HepG2 (cell line): Measurements from ENCODE around the gene GPRASP3. TPM values are rescaled to one million over a fixed set of nuclear protein-coding genes. Genes with fewer than 3 reads are reported as not detected.

ENCODE experiments used
- ELF1 ChIP-seq: sonication (generic); formaldehyde crosslinking; IDR thresholded peaks from 2 replicates; pipeline ENCODE4 v1.4.0; 2020; ENCODE audit warnings: missing genetic modification reagents
- MTF2 ChIP-seq: sonication (generic); formaldehyde crosslinking; IDR thresholded peaks from 2 replicates; pipeline ENCODE4 v1.5.0; 2020; ENCODE audit warnings: missing genetic modification reagents, borderline replicate concordance
- RCOR2 ChIP-seq: IDR thresholded peaks from 2 replicates; pipeline ENCODE4 v1.6.1; 2016; ENCODE audit warnings: missing biosample characterization, missing genetic modification reagents
- RFX1 ChIP-seq: fragments of 450-650 bp; IDR thresholded peaks from 2 replicates; pipeline ENCODE4 v1.6.1; 2017
- SMAD3 ChIP-seq: sonication (generic); formaldehyde crosslinking; IDR thresholded peaks from 2 replicates; pipeline ENCODE4 v1.4.0; 2020; ENCODE audit warnings: missing genetic modification reagents
- SMARCC2 ChIP-seq: fragments of 450-650 bp; IDR thresholded peaks from 2 replicates; pipeline ENCODE4 v1.6.1; 2017; ENCODE audit warnings: antibody characterized with exemption, mild to moderate bottlenecking
- TGIF2 ChIP-seq: IDR thresholded peaks from 2 replicates; pipeline ENCODE4 v1.6.1; 2016; ENCODE audit warnings: control low read depth, missing compliant biosample characterization
- ZNF3 ChIP-seq: IDR thresholded peaks from 2 replicates; pipeline ENCODE4 v1.7.0; 2017; ENCODE audit warnings: inconsistent platforms
- ZNF460 ChIP-seq: sonication (generic); formaldehyde crosslinking; IDR thresholded peaks from 2 replicates; pipeline ENCODE4 v1.5.1; 2020; ENCODE audit warnings: missing genetic modification reagents, mild to moderate bottlenecking, borderline replicate concordance
- polyA plus RNA-seq, 8 experiments: library from polyadenylated mRNA; depleted of rRNA in 3 of 8; stranded (reverse) in 7 of 8; unstranded in 1 of 8; fragments of >200 nt; fragmentation: Illumina TruSeq in 4 of 8; extraction: Trizol in 4 of 8; gene quantifications; 2 replicates each; pipeline versions ENCODE4 v1.2.1 to v1.2.3, GENCODE V29; 2011 to 2016; ENCODE audit warnings: low read depth in 4 of 8, missing spikeins in 1 of 8, mixed read lengths in 1 of 8; ENCODE audit not compliant: insufficient read depth in 1 of 8
- total RNA-seq, 5 experiments: library from RNA; depleted of rRNA; stranded (reverse); fragments of >200 nt; fragmentation: Illumina TruSeq; extraction: Trizol; gene quantifications; 2 replicates each; pipeline ENCODE4 v1.2.3, GENCODE V29; 2016; ENCODE audit warnings: low read depth in 1 of 5
- TF ChIP-seq, protein P1 (sequence below), 2 experiments: sonication (generic) in 1 of 2; formaldehyde crosslinking in 1 of 2; IDR thresholded peaks; 2 replicates each; pipeline versions ENCODE4 v1.5.1 to v1.6.1; 2011 to 2020; ENCODE audit warnings: borderline replicate concordance in 1 of 2, low read depth in 1 of 2, low read length in 1 of 2, mild to moderate bottlenecking in 1 of 2, missing genetic modification reagents in 1 of 2, moderate library complexity in 1 of 2
- TF ChIP-seq, protein P2 (sequence below): fragments of 450-650 bp; IDR thresholded peaks from 2 replicates; pipeline ENCODE4 v1.6.1; 2016
- TF ChIP-seq, protein P3 (sequence below): sonication (generic); formaldehyde crosslinking; IDR thresholded peaks from 2 replicates; pipeline ENCODE4 v1.5.1; 2020; ENCODE audit warnings: missing genetic modification reagents, mild to moderate bottlenecking, borderline replicate concordance
- TF ChIP-seq, protein P4 (sequence below): sonication (generic); formaldehyde crosslinking; IDR thresholded peaks from 2 replicates; pipeline ENCODE4 v1.4.0; 2020; ENCODE audit warnings: missing genetic modification reagents
- TF ChIP-seq, protein P5 (sequence below): sonication (generic); formaldehyde crosslinking; IDR thresholded peaks from 2 replicates; pipeline ENCODE4 v1.5.1; 2020; ENCODE audit warnings: mild to moderate bottlenecking, missing genetic modification reagents, borderline replicate concordance
- TF ChIP-seq, protein P6 (sequence below): sonication (generic); formaldehyde crosslinking; IDR thresholded peaks from 2 replicates; pipeline ENCODE4 v1.4.0; 2020; ENCODE audit warnings: low read depth, mild to moderate bottlenecking, missing genetic modification reagents

The GPRASP3 gene
- total and polyA plus RNA-seq, 2 of the 13 experiments (the other 11 are each of a cell fraction or from before 2014, with no cell fraction given), result 0.67 to 1.4 TPM

DNA sequence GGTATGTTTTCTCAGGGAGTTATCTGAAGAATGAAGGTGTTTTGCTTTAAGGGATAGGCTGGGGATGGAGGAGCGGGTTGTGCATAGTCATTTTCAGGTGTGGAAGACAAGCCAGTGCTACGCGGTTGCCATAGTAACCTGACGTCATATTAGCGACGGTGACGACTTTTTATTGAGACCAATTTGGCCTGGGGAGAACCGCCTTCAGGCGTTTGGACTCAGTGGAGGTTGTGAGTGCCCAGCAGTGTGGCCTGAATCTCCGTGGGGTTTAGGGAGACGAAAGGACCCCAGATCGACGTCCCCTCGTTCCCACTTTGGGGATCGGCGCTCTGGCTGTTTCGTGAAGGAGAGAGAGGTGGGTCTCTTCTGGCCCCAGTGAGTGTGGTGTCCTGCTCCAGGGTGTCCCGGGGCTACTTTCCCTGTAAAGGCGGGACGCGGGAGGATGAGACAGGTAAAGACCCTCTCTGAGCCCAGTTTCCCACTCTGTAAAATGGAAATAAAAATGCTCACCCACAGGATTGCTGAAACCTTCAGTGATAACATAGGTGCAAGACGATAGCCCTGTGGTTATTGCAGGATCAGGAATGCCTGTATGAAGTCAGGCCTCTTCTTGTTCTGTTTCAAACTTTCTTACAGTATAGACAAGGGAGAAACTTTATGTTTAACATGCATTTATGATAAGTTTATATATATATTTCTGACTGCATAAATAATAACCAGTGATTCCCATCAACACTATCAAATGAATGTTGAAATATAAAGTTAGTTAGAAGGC is 48.6 kb downstream of the GPRASP3 start (continued):
- TF ChIP-seq, protein P1, sequence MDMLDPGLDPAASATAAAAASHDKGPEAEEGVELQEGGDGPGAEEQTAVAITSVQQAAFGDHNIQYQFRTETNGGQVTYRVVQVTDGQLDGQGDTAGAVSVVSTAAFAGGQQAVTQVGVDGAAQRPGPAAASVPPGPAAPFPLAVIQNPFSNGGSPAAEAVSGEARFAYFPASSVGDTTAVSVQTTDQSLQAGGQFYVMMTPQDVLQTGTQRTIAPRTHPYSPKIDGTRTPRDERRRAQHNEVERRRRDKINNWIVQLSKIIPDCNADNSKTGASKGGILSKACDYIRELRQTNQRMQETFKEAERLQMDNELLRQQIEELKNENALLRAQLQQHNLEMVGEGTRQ (IDR thresholded peaks at IDR 0.05; ENCODE audit: low read depth, low read length), result no peak
- TF ChIP-seq, protein P1 (CRISPR knock-in tag; IDR thresholded peaks at IDR 0.05; ENCODE audit: borderline replicate concordance), result no peak
- no peak for TF ChIP-seq ZNF460
- peak; percentile 81 for TF ChIP-seq RFX1
- no peak for TF ChIP-seq RCOR2 (CRISPR knock-in tag)
- no peak for TF ChIP-seq ELF1
- TF ChIP-seq, protein P2, sequence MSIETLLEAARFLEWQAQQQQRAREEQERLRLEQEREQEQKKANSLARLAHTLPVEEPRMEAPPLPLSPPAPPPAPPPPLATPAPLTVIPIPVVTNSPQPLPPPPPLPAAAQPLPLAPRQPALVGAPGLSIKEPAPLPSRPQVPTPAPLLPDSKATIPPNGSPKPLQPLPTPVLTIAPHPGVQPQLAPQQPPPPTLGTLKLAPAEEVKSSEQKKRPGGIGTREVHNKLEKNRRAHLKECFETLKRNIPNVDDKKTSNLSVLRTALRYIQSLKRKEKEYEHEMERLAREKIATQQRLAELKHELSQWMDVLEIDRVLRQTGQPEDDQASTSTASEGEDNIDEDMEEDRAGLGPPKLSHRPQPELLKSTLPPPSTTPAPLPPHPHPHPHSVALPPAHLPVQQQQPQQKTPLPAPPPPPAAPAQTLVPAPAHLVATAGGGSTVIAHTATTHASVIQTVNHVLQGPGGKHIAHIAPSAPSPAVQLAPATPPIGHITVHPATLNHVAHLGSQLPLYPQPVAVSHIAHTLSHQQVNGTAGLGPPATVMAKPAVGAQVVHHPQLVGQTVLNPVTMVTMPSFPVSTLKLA, result no peak
- TF ChIP-seq, protein P3, sequence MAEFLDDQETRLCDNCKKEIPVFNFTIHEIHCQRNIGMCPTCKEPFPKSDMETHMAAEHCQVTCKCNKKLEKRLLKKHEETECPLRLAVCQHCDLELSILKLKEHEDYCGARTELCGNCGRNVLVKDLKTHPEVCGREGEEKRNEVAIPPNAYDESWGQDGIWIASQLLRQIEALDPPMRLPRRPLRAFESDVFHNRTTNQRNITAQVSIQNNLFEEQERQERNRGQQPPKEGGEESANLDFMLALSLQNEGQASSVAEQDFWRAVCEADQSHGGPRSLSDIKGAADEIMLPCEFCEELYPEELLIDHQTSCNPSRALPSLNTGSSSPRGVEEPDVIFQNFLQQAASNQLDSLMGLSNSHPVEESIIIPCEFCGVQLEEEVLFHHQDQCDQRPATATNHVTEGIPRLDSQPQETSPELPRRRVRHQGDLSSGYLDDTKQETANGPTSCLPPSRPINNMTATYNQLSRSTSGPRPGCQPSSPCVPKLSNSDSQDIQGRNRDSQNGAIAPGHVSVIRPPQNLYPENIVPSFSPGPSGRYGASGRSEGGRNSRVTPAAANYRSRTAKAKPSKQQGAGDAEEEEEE (CRISPR knock-in tag), result no peak
- TF ChIP-seq, protein P4, sequence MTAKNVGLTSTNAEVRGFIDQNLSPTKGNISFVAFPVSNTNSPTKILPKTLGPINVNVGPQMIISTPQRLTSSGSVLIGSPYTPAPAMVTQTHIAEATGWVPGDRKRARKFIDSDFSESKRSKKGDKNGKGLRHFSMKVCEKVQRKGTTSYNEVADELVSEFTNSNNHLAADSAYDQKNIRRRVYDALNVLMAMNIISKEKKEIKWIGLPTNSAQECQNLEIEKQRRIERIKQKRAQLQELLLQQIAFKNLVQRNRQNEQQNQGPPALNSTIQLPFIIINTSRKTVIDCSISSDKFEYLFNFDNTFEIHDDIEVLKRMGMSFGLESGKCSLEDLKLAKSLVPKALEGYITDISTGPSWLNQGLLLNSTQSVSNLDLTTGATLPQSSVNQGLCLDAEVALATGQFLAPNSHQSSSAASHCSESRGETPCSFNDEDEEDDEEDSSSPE (CRISPR knock-in tag), result 0 out of 2 replicates have a peak, but pooled peaks have one; percentile 22
- 0 out of 2 replicates have a peak, but pooled peaks have one; percentile 36 for TF ChIP-seq TGIF2
- no peak for TF ChIP-seq SMARCC2
- no peak for TF ChIP-seq MTF2
- no peak for TF ChIP-seq ZNF3 (CRISPR knock-in tag)
- no peak for TF ChIP-seq SMAD3 (CRISPR knock-in tag)
- TF ChIP-seq, protein P5, sequence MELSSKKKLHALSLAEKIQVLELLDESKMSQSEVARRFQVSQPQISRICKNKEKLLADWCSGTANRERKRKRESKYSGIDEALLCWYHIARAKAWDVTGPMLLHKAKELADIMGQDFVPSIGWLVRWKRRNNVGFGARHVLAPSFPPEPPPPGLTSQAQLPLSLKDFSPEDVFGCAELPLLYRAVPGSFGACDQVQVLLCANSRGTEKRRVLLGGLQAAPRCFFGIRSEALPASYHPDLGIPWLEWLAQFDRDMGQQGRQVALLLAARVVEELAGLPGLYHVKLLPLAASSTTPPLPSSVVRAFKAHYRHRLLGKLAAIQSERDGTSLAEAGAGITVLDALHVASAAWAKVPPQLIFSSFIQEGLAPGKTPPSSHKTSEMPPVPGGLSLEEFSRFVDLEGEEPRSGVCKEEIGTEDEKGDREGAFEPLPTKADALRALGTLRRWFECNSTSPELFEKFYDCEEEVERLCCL (CRISPR knock-in tag), result no peak
- TF ChIP-seq, protein P6, sequence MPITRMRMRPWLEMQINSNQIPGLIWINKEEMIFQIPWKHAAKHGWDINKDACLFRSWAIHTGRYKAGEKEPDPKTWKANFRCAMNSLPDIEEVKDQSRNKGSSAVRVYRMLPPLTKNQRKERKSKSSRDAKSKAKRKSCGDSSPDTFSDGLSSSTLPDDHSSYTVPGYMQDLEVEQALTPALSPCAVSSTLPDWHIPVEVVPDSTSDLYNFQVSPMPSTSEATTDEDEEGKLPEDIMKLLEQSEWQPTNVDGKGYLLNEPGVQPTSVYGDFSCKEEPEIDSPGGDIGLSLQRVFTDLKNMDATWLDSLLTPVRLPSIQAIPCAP, result no peak
